Heart left ventricle (tissue), 16 donors: ENCODE measurements around the gene NAA60. TPM values are rescaled to one million over a fixed set of nuclear protein-coding genes. Genes with fewer than 3 reads are reported as not detected.

Experiments
- ATAC-seq, 4 donors: fragments of 200-7000 bp; cut with Tn5 transposase; one replicate each; pipeline ENCODE4 v1.9.1; 2020 to 2022; ENCODE audit warnings: moderate library complexity in 4 of 4, mild to moderate bottlenecking in 3 of 4, moderate number of reproducible peaks in 1 of 4
- DNase-seq, 5 donors: peaks; one replicate each; pipeline ENCODE4 v3.0.0-alpha.2; 2020
- H3K27ac ChIP-seq, 12 donors: fragments of 200-600 bp; sonication (generic) in 4 of 12; one replicate each; pipeline versions ENCODE4 v1.5.0 to v1.8.0; 2016 to 2022; ENCODE audit warnings: mild to moderate bottlenecking in 2 of 12
- H3K27me3 ChIP-seq, 9 donors: fragments of 200-600 bp; sonication (generic) in 2 of 9; one replicate each; pipeline versions ENCODE4 v1.5.1 to v1.8.0; 2016 to 2022; ENCODE audit warnings: mild to moderate bottlenecking in 3 of 9
- H3K36me3 ChIP-seq, 9 donors: fragments of 200-600 bp; sonication (generic) in 2 of 9; one replicate each; pipeline versions ENCODE4 v1.5.0 to v1.8.0; 2018 to 2022; ENCODE audit warnings: mild to moderate bottlenecking in 2 of 9
- H3K4me1 ChIP-seq, 12 donors: fragments of 200-600 bp; sonication (generic) in 4 of 12; one replicate each; pipeline versions ENCODE4 v1.5.0 to v1.8.0; 2016 to 2022; ENCODE audit warnings: mild to moderate bottlenecking in 3 of 12
- H3K4me3 ChIP-seq, 12 donors: fragments of 200-600 bp; sonication (generic) in 4 of 12; one replicate each; pipeline versions ENCODE4 v1.5.0 to v1.8.0; 2017 to 2022; ENCODE audit warnings: mild to moderate bottlenecking in 9 of 12, moderate library complexity in 4 of 12
- H3K9me3 ChIP-seq, 12 donors: fragments of 200-600 bp; sonication (generic) in 4 of 12; one replicate each; pipeline versions ENCODE4 v1.5.0 to v1.8.0; 2016 to 2022; ENCODE audit warnings: mild to moderate bottlenecking in 1 of 12
- CTCF ChIP-seq, 12 donors: fragments of 200-600 bp; sonication (generic) in 4 of 12; IDR thresholded peaks; one replicate each; pipeline versions ENCODE4 v1.5.0 to v1.8.0; 2018 to 2022; ENCODE audit warnings: antibody characterized with exemption in 12 of 12, mild to moderate bottlenecking in 5 of 12
- POLR2A ChIP-seq, 2 donors: fragments of 450-650 bp; IDR thresholded peaks; one replicate each; pipeline ENCODE4 v1.6.1; 2017; ENCODE audit warnings: antibody characterized with exemption in 2 of 2, mild to moderate bottlenecking in 2 of 2, moderate library complexity in 2 of 2
- WGBS, 4 donors: extraction: QIAGEN DNeasy Blood & Tissue Kit in 2 of 4; methylation state at CpG; one replicate each; pipeline versions ENCODE4 v1.1.5 to v1.1.7; 2013 to 2018; 5-methylcytosine and 5-hydroxymethylcytosine counted together
- intact Hi-C, 10 donors: fragments of 100-400 bp; cut with DNase I; formaldehyde crosslinking; loops; one replicate each; pipeline versions ENCODE4 v1.11.1 to v1.14.2; 2022
- polyA plus RNA-seq, 2 donors: library from polyadenylated mRNA; stranded (reverse); fragments of 200-250 nt; gene quantifications; one replicate each; pipeline ENCODE4 v1.2.3, GENCODE V29; 2013
- total RNA-seq, 9 donors: library from RNA; depleted of rRNA in 2 of 9; stranded (reverse); fragments of >200 nt in 2 of 9; fragmentation: NEBNext Ultra II Directional in 3 of 9; extraction: Animal tissue kit (Norgen Biotek cat#: 25700) in 3 of 9; gene quantifications; one replicate each; pipeline versions ENCODE4 v1.1.0 to v1.2.4, GENCODE V29; 2016 to 2023
- donor health status: ischemic (EF 13 %, LVEDD 7.1; RV severe dilation, severe dysfunction).
- donor health status: healthy with polysubstance abuse.
- donor health status: DM: no; HTN: yes; CAD: no.
- donor health status: DM: no; HTN: no; CAD: no.
- donor health status: ischemic (EF 25% LVEDD 6.9; RV normal size, moderate dysfunction).
- donor health status: ischemic (EF 25% LVEDD 5.7; RV mildly dilated, moderate dysfunction).
- donor health status: healthy.
- donor health status: DM: yes; HTN: yes; CAD: no.
- donor health status: ischemic (EF 35%, LVEDD 5.7; RV mildly dilated, moderate dysfunction).
- donor health status: nonischemic (EF 11% LVEDD 7.7; RV severe dilation, severe dysfunction).
- donor health status: DM: yes; HTN: yes; CAD: no.
- donor health status: PGD.
- donor health status: ischemic (EF 29% LVEDD 5.4; RV normal size, mild dysfunction).
- donor health status: nonischemic (EF 23%, LVEDD 6.1; RV moderate dilation, normal function).

NAA60 gene
- total and polyA plus RNA-seq, 11 donors, result 30.3 to 61.9 (median 38.6) TPM

GRCh38 chr16:3518986-3519348, 75.5 kb downstream of the NAA60 start:
- TF ChIP-seq POLR2A (IDR thresholded peaks at IDR 0.05), result no peak
- TF ChIP-seq CTCF (IDR thresholded peaks at IDR 0.05), result no peak
- 94 to 98% (median 97%) methylated on average over 8 of the region's 8 CpGs for WGBS, 4 donors
- Histone ChIP-seq H3K9me3 (no peaks in the 10 kb centered on the region), H3K4me1 (no peaks in the 10 kb centered on the region), H3K27me3 (no peaks in the 10 kb centered on the region), H3K4me3 (no peak overlapping the region), H3K36me3 (peaks cover 0 to 100% (median 93%) of the 10 kb centered on the region in 9 donors), H3K27ac (no peak overlapping the region)
- DNase-seq (no peak), ATAC-seq (no peak)
- intact Hi-C loops, result no loop called here

GRCh38 chr16:3519581-3519980, 76.1 kb downstream of the NAA60 start:
- ATAC-seq (no peak), DNase-seq (no peak)
- H3K27me3 ChIP-seq, result no peaks in the 10 kb centered on the region
- H3K9me3 ChIP-seq, result no peaks in the 10 kb centered on the region
- WGBS, 4 donors, result 93 to 99% (median 95%) methylated on average over 2 of the region's 2 CpGs
- TF ChIP-seq CTCF (IDR thresholded peaks at IDR 0.05) (no peak), POLR2A (IDR thresholded peaks at IDR 0.05) (no peak)
- H3K4me1 ChIP-seq, result no peaks in the 10 kb centered on the region
- intact Hi-C loops, result no loop called here
- peaks cover 0 to 100% (median 91%) of the 10 kb centered on the region in 9 donors for H3K36me3 ChIP-seq
- H3K4me3 ChIP-seq, result no peak overlapping the region
- H3K27ac ChIP-seq, result peak overlapping the region in 1 of 12 donors; percentile 79

DNA sequence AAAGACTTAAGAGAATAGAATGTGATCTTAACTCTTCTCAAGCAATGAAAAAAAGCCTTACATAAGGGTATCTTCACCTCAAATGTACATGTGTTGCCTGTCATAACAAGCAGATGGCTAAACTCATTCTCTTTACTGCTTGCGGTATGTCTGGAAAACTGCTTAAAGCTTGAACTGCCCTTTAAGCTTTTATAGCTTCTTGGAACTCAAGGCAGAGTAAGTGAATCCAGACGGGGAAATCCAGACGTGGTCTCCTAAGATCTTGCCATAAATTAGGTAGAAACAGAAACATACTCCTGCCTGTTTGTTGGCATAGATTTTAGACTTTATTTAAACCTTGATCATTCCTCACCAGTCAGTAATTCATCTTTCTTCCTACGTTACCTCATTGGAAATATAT, 76.9 kb downstream of the NAA60 start:
- 85 to 89% (median 88%) methylated on average over 4 of the region's 4 CpGs for WGBS, 4 donors
- Histone ChIP-seq H3K27me3 (no peaks in the 10 kb centered on the region), H3K36me3 (peaks cover 0 to 100% (median 89%) of the 10 kb centered on the region in 9 donors), H3K4me3 (no peak overlapping the region), H3K27ac (peak overlapping the region in 1 of 12 donors; percentile 79), H3K4me1 (no peaks in the 10 kb centered on the region), H3K9me3 (no peaks in the 10 kb centered on the region)
- DNase-seq (no peak), ATAC-seq (no peak)
- intact Hi-C loops, result loop anchor here in 5 of 10 donors (10.0 kb wide), 4 partner anchors 94 to 364 kb away; partner anchors contain the start of genes SLX4 (in 2 of the 5) and CREBBP (in 1 of the 5)
- TF ChIP-seq POLR2A (IDR thresholded peaks at IDR 0.05) (no peak), CTCF (IDR thresholded peaks at IDR 0.05) (no peak)

DNA sequence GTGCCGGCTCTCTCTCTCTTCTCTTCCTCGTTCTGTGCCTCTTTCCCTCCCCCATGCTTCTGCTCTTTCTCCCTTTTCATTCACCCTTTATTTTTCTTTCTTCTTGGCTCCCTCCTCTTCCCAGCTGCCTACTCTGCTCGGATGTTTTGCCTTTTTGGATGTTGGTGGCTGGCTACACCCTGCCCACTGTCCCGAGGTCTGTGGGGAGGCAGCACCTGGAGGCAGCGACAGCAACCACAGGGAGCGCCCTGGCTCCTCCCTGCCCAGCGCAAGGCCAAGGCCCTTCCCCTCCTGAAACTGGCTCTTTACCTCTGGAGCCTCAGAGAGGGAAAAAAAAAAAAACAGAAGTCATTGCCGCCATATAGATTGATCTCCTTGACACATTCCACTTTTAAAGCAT, 77.4 kb downstream of the NAA60 start:
- H3K36me3 ChIP-seq, result peaks cover 0 to 100% (median 89%) of the 10 kb centered on the region in 9 donors
- TF ChIP-seq CTCF (IDR thresholded peaks at IDR 0.05) (no peak), POLR2A (IDR thresholded peaks at IDR 0.05) (no peak)
- H3K9me3 ChIP-seq, result no peaks in the 10 kb centered on the region
- no peak overlapping the region for H3K4me3 ChIP-seq
- peak overlapping the region in 1 of 12 donors; percentile 79 for H3K27ac ChIP-seq
- WGBS, 4 donors, result 78 to 81% (median 80%) methylated on average over 8 of the region's 8 CpGs
- ATAC-seq, result no peak
- no peaks in the 10 kb centered on the region for H3K27me3 ChIP-seq
- no peak for DNase-seq
- intact Hi-C loops, result loop anchor here in 5 of 10 donors (10.0 kb wide), 4 partner anchors 94 to 364 kb away; partner anchors contain the start of genes SLX4 (in 2 of the 5) and CREBBP (in 1 of the 5)
- no peaks in the 10 kb centered on the region for H3K4me1 ChIP-seq
